ENCODE measurements around the gene BMP10.

The BMP10 gene, protein sequence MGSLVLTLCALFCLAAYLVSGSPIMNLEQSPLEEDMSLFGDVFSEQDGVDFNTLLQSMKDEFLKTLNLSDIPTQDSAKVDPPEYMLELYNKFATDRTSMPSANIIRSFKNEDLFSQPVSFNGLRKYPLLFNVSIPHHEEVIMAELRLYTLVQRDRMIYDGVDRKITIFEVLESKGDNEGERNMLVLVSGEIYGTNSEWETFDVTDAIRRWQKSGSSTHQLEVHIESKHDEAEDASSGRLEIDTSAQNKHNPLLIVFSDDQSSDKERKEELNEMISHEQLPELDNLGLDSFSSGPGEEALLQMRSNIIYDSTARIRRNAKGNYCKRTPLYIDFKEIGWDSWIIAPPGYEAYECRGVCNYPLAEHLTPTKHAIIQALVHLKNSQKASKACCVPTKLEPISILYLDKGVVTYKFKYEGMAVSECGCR

DNA sequence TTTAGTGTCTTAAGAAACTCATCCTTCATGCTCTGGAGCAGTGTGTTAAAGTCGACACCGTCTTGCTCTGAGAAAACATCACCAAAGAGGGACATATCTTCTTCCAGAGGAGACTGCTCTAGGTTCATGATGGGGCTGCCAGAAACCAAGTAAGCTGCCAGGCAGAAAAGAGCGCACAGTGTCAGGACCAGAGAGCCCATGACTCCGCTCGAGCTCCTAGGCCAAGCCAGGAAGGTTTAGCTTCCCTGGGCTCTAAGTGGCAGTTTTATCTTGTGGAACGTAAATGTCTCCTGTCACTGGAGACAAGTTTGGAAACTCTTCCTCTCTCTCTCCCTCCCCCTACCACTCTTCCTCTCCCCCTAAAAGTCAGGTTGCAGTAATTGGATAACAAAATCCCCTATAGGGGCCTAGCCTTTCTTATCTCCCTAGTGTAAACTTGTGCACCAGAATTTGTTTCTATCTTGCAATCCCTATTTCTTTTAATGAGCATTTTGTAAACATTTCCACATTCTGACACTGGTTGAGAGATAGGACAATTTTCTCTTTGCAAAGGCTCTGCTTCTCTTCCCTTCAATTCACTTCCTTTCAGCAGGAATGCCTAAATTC is at the start of gene BMP10:
TSS of gene BMP10 (minus strand) at position 239 of the 606 bp plus-strand sequence. CDS start at position 200, 39 bp downstream.
- no peak for DNase-seq (ENCODE audit: low spot score)

DNA sequence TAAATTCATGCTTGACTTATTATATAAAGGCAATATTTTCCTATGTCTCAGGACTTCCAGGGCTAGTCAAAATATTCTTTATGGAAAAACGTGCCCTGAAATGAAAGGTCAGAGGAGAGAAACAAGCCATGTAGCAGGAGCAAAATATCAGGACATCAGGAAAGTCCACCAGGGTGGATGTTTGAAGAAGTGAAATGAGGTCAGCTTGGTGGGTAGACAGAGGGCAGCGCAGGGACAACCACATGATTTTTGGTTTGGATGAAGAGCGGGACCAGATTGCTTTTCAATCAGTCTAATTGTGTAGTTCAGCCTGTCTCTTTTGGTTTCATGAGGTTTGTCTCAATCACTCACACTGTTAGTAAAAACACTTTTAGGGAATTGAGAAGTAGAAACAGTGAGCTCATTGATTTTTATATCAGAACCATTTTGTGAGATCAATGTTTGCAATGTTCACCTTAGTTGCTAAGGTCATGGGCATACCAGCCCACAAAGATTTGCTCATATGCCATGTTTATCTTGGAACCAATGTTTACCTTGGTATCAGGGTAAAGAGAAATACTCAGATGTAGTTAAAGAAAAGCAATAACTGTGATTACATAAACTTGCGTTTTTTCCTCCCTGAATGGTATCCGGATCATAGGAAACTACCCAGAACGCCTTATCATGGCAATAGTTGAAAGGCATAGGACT is 49.4 kb upstream of the BMP10 start:
- no peak for DNase-seq (ENCODE audit: low spot score)

DNA sequence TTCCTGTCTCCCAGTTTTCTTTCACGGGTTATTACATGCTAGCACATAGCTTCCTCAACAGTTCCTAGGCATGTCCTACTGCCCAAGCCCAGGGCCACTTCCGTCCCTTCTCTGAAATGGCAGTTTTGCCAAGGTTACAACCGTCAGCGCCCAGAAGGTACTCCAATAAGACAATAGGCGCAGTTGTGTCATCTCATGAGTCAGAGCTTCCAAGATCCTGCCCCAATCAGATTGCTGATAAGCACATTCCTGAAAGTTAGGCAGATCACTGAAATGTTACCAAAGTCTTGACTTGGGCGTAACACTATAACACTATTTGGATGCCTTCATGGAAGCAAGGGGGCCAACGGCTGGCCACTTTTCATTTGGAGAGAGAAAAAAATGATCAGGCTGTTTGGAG is 47.3 kb upstream of the BMP10 start:
- DNase-seq (ENCODE audit: low spot score): no peak

DNA sequence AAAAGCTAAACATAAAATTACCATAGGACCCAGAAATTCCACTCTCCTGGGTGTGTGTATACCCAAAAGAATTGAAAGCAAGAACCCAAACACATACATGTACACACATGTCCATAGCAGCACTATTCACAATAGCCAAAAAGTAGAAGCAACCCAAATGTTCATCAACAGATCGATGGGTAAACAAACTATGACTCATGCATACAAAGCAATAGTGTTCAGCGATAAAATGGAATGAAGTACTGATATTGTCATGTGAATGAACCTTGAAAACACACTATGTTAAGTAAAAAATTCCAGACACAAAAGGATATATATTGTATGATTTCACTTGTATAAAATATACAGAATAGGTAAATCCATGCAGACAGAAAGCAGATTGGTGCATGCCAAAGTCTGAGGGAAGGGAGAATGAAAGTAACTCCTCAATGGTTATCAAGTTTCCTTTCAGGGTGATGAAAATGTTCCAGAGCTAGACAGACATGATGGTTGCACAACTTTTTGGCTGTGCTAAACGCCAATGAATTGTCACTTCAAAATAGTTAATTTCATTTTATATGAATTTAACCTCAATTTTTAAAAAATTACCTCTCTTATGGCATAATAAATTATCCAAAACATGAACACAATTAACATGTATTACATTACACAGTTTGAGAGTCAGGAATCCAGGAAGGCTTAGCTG is 46.0 kb upstream of the BMP10 start:
- DNase-seq (ENCODE audit: low spot score): no peak

DNA sequence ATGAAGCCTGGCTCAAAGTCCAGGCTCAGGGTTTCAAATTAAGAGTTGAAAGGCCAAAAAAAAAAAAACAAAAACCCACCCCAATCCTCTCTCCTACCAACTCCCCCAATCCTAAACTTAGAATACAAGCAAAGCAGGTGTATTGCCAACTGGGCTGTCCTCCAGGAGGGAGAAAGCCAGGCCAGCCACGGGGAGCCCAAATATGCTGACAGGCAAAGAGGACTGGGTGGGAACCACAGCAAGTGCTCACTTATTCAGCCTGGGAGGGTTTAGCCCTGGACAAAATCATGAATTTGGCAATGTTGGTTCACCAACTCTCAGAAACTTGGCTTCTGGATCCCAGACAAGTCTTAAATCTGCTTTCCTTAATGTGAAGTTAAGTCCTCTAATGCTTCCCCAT is 45.0 kb upstream of the BMP10 start:
- DNase-seq (ENCODE audit: low spot score): no peak

DNA sequence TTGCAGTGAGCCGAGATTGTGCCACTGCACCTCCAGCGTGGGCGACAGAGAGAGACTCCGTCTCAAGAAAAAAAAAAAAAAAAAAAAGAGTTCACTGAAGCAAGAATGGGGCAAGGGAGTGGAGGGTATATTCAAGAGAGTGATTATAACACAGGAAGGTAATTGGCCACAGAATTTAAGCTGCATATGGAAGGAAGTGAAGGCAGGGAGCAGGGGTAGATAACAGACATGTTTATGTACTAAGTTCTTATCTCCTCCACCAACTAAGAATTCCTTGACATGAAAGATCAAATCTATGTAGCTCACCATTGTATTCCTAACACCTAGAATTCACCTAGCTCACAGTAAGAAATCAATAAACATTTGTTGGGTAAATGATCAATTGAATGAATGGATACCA is 44.2 kb upstream of the BMP10 start:
- DNase-seq (ENCODE audit: low spot score): no peak

DNA sequence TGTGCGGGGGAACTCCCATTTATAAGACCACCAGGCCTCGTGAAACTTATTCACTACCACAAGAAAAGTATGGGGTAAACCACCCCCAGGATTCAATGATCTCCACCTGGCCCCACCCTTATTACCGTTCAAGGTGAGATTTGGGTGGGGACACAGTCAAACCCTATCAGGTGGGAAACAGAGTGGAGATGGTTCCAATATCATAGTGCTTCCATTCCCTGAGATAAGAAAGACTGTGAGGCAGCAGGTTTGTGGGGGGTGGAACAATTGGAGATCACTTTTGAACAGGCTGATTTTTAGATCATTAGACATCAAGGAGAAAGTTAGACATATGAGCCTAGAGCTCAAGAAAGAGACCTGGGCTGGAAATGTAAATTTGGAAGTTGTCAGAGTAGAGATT is 42.2 kb upstream of the BMP10 start:
- no peak for DNase-seq (ENCODE audit: low spot score)

DNA sequence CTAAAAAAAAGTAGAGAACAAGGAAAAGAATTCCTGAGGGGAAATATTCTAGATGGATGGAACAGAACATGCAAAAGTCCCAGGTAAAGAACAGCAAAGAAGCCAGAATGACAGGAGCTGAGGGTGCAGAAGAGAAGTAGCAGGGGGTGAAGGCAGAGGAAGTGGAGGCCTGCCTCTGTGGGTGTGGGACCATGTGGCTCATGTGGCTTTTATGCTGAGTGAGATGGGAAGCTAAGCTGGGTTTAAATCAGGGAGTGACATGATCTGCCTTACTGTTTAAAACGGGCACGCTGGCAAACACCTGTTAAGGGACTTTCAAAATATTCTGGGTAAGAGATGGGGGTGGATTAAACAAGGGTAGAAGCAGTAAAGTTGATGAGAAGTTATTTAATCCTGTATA is 41.5 kb upstream of the BMP10 start:
- no peak for DNase-seq (ENCODE audit: low spot score)

DNA sequence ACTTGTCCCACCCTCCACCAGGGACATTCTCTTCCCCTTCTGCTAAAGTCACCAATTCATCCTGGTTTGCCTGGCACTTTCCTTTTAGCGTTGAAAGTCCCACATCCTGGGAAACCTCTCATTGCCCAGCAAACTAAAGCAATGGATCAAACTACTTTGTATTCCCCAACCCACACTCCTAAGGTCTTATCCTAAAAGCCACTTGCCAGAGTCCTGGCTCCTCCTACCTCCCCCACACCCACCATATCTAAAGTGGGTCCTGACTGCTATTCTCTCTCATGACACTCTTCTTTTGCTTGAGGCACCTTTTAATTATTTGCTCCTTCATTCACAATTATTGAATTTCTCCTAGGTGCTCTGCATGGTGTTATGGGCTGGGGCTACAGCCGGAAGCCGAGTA is 40.9 kb upstream of the BMP10 start:
- no peak for DNase-seq (ENCODE audit: low spot score)

DNA sequence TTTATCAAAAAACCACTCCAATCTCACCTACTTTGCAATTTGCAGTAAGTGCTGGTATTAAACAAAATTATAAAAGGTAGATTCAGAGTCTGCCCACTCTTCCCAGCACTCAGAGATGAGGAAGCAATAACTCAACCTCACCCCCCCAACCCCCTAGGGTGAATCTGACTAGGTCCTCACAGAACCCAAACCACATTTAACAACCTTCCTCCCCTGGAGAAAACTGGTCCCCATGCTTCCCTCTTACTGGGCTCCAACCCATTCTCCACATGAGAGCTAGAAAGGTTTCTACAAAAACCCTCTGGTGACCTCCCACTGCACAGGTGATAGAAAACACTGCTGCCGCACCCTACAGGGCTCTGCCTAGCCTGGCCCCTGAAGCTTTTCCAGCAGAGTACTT is 40.5 kb upstream of the BMP10 start:
- no peak for DNase-seq (ENCODE audit: low spot score)

DNA sequence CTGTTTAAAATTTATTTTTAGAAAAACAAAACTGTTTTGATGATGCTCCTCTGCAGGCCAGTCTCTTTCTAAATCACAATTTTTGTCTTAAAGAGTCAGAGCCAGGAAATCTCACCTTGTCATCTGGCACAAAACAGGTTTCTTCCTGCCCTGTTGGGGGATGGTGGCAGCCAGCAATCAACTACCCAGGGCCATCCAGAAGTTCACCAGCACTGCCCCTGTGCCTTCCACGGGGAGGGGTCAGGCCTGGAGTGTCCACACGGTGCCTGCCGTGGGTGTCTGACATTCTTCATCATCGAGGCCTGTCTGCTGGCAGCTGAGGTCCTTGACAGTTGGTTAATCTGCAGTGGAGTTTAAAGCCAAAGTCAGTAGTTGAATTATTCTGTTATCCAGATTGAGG is 40.0 kb upstream of the BMP10 start:
- DNase-seq (ENCODE audit: low spot score): no peak

DNA sequence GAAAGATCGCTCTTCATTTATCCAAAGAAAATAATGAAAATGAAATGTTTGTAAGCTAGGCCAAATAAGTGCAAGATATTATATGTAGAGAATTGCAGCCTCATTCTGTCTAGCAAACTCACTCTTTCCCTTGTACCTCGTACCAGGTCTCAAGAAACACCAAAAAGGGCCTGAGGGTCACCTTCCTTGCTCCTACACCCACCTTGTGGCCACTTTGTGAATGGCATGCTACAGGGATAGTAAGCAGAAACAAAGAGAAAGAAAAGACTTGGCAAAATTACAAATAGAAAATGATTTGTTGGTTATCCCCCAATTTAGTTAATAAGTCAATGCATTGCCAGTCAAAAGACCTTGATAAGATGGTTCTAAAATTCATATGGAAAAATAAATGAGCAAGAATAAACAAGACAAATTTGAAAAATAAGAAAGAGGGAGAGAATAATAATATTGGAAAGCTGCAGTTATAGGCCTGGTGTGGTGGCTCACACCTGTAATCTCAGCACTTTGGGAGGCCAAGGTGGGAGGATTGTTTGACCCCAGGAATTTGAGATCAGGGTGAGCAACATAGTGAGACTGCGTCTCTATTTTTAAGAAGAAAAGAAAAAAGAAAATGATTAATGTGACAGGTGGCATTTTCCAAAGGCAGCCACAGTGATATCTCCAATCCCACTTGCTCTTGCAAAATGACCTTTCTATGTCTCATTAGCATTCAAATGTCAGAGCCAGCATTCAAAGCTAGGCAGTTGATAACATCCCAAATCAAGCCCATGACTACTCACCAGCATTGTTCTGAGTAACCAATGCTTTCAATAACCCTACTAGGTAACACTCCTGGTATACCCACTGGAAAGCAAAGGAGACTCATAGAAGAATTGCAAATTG is 38.8 kb upstream of the BMP10 start:
- peak; percentile 81 for DNase-seq (ENCODE audit: low spot score)

DNA sequence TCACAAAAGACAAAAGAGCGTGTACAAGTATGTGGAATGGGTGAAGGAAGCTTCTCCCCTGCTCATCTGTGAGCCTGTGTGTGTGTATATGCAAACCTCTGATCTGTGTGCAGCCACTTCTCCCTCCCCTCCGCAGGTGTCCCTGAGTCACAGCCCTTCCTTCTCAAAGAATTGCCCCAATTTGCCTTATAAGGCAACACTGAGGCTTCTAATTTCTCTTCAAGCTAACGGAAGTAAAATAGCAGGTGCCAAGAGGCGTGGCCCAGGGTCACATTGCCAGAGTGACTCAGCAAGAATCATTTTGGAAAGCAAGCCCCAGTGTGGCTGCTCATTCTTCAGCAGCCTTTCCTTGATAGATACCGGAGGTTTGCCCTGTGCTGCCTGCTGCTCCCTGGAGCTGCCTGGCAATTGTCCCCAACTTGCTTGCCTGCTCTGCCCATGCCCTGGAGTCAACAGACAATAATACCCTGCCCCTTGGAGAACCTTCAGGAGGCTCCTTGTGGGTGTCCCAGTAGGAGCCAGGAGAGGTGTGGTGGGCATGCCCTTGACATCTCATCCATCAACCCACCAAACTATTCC is 37.3 kb upstream of the BMP10 start:
- DNase-seq (ENCODE audit: low spot score): peak; percentile 90

DNA sequence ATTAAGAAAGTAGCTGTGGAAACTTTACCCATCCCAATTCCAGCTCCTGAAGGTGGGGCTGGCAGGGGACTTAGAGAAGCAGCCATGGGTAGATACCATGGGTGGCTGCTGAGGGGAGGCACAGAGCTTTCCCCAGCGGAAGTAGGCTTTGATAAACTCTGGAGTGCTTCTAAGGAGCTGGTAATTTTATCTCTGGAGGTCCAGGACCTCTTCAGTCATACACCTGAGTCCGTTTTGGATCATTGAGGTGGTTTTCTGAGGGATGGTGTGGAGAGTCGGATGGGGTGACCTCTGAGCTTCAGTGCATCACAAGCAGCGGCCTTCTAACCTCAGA is 36.7 kb upstream of the BMP10 start:
- no peak for DNase-seq (ENCODE audit: low spot score)

DNA sequence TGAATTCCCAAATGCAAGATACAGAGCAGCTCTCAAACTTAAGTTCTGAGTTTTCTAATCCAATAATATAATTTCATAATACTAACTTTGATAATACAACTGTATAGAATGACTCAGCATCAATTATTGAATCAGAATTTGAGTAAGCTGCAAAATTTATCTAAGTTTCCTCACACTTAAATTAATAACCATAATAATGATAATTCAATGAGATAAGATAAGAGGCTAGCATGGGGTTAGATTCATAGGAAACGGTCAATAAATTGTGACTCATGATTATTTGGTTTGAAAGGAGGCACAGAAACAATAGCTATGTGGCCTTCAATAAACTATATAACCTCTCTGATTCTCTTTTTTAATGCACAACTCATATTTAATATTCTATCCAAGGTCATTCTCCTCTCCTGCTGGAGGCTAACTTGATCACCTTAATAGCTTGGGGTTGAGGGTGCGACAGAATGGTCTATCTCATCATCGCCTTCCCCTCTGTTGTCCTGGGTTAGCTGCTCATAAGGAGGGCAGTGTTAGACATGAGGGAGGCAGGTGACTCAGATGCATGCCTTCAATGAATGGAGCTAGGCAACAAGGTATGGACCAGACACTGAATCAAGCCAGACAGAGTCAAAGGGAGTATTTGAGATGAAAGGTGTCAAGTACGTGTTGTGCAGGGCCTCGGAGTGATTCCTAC is 36.2 kb upstream of the BMP10 start:
- DNase-seq (ENCODE audit: low spot score): no peak

DNA sequence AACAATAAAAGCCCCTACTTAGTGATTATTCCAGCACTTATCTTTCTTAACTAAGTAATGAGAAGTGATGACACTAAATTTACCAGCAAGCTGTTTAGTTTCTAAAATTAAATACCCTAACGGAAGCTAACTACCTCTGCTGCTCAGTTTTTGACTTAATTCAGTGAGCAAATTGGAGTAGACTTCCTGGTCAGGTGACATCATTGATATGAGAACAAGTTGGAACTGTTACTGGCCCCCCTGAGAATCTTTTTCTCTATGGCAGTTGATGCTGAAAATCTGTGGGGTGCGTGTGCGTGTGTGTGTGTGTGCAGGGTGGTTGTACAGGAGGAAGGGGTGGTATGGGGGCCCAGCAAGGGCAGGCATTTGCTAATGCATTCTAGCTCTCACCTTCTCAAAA is 35.5 kb upstream of the BMP10 start:
- no peak for DNase-seq (ENCODE audit: low spot score)

DNA sequence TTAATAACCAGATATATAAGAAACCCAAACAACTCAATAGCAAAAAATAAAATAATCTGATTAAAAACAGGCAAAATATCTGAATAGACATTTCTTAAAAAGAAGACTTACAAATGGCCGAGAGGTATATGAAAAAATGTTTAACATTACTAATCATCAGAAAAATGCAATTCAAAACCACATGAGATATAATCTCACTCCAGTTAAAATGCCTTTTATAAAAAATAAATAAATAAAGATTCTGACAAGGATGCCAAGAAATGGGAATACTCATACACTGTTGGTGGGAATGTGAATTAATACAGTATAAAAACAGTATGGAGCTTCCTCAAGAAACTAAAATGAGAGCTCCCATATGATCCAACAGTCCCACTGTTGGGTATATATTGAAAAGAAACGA is 33.9 kb upstream of the BMP10 start:
- DNase-seq (ENCODE audit: low spot score): no peak

DNA sequence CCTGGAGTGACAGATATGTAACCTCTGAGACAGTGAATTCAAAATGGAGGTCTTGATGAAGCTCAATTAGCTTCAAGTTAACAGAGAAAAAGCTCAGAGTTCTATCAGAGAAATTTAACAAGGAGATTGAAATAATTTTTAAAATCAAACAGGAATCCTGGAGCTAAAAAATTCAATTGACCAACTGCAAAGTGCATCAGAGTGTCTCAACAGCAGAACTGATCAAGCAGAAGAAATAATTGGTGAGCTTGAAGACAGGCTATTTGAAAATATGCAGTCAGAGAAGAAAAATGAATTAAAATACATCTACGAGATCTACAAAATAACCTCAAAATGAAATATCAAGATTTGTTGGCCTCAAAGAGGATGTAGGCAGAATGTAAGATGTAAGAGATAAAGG is 30.4 kb upstream of the BMP10 start:
- DNase-seq (ENCODE audit: low spot score): no peak

DNA sequence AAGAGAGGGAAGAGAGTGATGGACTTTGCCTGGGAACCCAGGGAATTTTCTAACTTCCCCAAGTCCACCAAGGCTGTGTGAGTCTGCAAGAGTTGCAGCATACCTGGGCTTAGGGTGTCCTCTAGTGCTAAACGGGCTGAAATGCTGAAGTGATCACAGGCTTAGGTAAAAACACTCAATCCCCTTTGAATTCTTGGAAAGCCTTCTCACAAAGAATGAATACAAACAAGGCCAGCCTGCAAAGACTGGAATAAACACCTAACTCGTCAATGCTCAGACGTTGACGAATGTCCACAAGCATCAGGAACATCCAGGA is 30.0 kb upstream of the BMP10 start:
- peak; percentile 18 for DNase-seq (ENCODE audit: low spot score)

DNA sequence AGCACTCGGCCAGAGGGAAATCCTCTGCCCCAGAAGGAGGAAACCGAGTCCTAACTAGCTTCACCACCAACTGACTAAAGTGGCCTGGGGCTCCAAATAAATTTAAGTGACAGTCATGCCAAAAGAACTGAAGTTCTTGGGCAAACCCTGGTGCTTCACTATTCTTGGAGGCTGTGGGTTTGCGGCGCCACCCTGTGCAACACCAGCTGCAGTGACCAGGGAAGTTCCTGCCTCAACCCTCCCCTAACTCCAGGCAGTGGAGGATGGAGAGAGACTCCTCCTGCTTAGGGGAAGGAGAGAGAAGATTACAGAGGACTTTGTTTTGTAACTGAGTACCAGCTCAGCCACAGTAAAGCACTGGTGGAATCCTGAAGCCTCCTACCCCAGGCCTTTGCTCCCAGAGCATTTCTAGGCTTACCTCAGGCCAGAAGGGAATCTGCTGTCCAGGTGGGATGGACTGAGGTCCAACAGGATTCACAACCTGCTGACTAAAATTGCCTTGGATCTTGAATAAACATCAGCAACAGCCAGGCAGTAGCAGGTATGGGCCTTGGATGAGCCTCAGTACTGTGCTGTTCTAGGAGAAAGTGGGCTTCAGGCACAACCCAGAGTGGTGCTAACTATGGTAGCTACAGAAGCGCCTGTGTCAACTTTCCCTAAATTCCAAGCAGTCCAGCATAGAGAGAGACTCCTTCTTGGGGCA is 29.4 kb upstream of the BMP10 start:
- no peak for DNase-seq (ENCODE audit: low spot score)
